GM18502 (cell line): Measurements from ENCODE around the gene UPK3B.
A peak's percentile ranks its signal among the peaks of the same experiment; 100 is the strongest.
"Not testable (repeated sequence)": the region's sequence is repeated elsewhere in the genome, so short reads cannot be mapped to it uniquely, and the experiment has no call there.

ENCODE experiments used
- ATAC-seq: cut with Tn5 transposase; IDR thresholded peaks from one replicate; pipeline ENCODE4 v1.9.1; 2021; ENCODE audit warnings: mild to moderate bottlenecking; ENCODE audit not compliant: unreplicated experiment, poor library complexity

UPK3B gene

GRCh38 chr7:76511911-76512885 lies 1.8 kb downstream of the UPK3B start:
- not testable (repeated sequence) for ATAC-seq

- ATAC-seq = no peak
Observed at GRCh38 chr7:76512941-76513816, 2.8 kb downstream of the UPK3B start.

DNA sequence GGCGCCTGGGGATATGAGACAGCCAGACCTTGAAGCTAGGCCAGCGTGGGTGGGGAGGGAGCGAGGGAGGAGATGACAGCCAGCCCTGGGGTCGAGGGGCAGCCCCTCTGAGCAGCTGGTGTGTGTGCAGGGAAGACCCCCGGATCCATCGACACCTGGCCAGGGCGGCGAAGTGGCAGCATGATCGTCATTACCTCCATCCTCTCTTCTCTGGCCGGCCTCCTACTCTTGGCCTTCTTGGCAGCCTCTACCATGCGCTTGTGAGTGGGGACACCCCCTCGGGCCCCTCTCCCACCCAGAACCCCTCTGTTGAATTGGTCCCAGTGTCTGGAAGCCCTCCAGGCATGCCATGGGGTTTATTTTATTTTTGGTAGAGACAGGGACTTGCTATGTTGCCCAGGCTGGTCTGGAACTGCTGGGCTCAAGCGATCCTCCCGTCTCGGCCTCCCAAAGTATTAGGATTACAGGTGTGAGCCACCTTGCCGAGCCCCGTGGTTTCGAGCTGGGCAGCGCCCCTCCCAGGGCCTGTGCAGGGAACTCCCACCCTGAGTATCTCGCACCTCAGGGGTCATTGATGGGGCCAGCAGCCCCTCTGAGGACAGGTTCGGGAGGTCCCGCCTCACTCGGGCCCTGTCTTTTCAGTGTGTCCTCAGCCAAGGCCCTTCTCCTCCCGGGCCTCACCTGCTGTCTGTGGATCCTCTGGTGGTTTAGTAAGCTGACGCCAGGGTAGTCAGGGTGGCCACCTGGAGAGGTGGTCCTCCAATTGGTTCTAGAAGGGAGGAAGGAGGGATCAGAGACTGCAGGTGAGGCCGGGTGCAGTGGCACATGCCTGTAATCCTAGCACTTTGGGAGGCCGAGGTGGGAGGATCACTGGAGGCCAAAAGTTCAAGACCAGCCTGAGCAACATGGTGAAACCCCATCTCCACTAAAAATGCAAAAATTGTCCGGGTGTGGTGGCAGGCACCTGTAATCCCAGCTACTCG lies 3.8 kb downstream of the UPK3B start:
- no peak for ATAC-seq

DNA sequence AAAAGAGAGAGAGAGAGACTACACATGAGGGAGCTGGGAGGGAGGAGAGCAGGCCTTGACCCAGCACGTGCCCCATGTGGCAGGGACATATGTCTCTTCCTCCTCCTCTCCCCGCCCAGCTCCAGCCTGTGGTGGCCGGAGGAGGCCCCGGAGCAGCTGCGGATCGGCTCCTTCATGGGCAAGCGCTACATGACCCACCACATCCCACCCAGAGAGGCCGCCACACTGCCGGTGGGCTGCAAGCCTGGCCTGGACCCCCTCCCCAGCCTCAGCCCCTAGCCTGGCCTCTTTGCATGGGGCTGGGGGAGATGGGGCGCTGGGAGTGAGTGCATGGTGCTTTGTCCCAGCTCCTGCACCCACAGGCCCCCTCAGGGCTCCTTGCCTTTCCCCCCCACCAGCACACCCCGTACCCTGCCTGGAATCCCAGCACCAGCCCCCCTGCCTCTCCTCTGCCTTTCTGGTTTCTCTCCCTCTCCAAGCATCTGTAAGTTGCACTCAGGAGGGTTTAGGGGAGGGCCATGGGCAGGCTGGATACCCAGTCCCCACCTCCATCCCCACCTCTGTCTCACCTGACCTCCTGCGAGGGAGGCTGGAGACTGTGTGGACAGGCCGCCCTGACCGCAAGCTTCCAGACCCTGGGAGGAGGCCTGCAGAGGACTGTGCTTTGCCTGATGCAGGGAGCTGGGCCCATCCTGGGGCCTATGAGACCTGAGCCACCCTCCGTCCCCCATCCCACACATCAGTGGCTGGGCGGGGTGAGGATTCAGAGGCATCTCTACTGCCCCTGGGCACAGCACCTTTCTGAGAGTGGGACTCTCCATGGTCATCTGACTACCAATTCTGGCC lies 4.8 kb downstream of the UPK3B start:
- no peak for ATAC-seq

GRCh38 chr7:76515999-76516443 lies 5.7 kb downstream of the UPK3B start:
- no peak for ATAC-seq

DNA sequence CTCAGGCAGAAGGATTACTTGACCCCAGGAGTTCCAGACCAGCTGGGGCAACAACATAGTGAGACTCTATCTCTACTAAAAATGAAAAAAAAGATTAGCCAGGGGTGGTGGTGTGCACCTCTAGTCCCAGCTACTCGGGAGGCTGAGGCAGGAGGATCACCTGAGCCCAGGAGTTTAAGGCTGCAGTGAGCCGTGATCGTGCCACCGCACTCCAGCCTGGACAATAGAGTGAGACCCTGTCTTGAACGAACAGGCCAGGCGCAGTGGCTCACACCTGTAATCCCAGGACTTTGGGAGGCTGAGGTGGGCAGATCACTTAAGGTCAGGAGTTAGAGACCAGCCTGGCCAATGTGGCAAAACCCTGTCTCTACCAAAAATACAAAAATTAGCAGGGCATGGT lies 6.6 kb downstream of the UPK3B start:
- ATAC-seq = not testable (repeated sequence)

DNA sequence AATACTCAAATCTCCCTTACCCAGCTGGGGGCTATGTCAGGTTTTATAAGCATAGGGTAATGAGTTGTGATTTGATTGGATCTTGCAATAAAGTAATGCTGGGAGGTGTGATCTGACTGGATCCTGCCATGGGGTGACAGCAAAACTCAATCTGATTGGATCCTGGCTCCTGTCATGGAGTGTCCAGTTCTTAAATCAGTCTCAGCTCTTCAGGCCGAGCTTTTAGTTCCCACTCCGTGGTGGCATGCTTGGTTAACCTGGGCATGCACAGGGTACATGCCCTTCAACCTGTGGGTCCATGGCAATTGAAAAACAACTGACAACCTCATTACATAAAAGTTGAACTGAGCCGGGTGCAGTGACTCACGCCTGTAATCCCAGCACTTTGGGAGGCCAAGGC lies 15.8 kb downstream of the UPK3B start:
- ATAC-seq = not testable (repeated sequence)

DNA sequence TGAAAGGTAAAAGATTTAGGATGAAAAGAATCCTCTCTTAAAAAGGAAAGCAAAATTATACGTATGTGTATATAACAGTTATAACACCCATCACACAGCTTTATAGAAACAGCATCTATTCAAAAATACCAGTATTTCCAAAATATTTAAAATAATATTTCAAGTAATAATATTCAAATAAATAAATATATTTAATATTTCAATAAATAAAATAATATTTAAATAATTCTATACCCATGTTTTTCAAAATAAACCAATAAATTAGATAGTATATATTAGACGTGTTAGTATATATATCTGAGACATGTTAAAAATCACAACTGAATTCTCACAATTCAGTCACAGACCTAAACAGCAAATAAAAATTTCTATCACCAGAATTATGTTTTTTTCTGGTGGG lies 21.3 kb downstream of the UPK3B start:
- ATAC-seq = not testable (repeated sequence)

GRCh38 chr7:76543197-76543596 lies 32.8 kb downstream of the UPK3B start, which contains the start of gene SPDYE16:
SPDYE16 (minus strand) TSS chr7:76543297; CDS start chr7:76541459, 1,838 bp downstream.
- not testable (repeated sequence) for ATAC-seq

DNA sequence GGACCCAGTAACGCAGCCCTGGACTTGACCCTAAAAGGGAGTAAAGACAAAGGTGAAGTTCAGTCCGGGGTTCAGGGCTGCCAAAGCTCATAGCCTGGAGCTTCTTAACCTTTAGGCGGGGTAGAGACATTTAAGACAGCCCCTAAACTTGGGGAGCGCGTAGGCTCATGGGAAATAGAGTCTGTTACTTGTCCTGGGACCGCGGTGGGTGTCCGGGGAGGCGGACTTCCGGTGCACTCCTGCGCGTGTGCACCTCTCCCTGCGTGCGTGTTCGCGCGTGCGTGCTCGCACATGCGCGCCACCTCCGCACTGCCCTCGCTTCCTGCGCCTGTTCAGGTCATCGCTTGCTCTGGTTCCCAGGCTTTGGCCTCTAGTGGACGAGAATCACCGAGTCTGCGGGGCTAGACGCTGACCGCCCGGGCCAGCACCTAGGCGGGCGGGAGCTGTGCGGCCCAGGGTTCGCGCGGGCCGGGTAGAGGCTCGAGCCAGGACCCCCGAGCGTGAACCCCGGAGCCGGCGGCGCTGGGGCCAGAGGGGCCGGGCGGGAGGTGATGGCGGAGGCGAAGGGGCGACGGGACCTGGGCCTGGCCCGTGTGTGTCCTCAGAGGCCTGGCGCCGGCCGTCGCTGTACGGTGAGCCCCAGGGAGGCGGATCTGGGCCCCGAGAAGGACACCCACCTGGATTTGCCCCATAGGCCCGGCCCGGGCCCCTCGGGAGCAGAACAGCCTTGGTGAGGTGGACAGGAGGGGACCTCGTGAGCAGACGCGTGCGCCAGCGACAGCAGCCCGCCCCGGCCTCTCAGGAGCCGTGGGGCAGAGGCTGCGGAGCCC lies 38.9 kb downstream of the UPK3B start:
- ATAC-seq = peak; percentile 100

DNA sequence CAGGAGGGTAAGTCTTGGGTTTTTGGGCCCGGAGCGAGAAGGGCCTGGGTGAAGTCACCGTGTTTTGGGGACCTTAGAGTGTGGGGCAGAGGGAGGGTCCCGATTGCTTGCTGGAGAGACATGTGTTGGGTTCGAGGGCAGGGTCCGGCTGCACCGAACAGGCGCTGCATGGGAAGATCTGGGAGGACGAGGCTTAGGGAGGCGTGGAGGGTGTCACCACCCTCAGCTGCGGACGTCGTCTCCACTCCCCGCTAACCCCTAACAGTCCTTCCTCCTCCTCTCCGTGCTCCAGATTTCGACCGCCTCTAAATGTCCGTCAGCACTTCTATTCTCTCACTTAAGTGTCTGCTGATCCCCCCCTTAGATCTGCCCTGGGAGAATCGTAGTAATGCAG lies 39.5 kb downstream of the UPK3B start:
- ATAC-seq = not testable (repeated sequence)

- ATAC-seq = not testable (repeated sequence)
Observed at GRCh38 chr7:76551992-76552391, 41.6 kb downstream of the UPK3B start.

DNA sequence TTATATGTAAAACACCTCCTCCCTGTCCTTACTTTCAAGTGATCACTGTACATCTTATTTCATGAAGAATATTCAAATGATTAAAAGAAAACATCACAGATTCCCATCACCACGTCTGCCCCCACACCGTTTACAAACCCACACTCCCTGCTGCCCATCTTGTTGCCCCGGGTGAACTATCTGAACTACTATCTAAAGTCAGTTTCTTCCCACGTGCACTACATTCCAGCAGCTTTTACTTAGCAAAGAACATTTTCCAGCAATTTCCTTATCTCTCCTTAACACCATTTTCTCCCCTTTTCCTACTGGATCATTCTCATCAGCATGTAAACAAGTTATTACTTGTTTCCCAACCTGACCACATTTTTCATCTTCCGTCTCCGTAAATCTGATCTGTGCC lies 49.3 kb downstream of the UPK3B start:
- not testable (repeated sequence) for ATAC-seq

DNA sequence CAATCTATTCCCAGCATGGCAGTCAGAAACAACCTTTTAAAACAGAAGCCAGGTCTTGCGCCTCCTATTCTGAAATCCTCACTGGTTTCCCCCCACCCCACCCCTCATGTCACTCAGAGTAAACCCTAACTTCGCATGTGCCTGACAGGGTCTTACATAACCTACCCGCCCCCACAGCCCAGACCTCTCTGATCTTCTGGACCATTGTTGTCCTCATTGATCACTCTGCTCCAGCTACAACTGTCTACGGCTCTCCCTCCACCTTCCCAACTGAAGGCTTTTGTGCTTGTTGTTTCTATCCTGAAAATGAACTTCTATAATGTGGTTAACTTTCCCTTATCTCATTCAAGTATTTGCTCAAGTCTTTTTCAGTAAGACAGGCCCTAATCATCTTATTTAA lies 49.8 kb downstream of the UPK3B start:
- not testable (repeated sequence) for ATAC-seq

DNA sequence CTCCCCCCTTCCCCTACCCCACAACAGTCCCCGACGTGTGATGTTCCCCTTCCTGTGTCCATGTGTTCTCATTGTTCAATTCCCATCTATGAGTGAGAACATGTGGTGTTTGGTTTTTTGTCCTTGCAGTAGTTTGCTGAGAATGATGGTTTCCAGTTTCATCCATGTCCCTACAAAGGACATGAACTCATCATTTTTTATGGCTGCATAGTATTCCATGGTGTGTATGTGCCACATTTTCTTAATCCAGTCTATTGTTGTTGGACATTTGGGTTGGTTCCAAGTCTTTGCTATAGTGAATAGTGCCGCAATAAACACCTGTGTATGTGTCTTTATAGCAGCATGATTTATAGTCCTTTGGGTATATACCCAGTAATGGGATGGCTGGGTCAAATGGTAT lies 51.0 kb downstream of the UPK3B start:
- not testable (repeated sequence) for ATAC-seq

- ATAC-seq = not testable (repeated sequence)
Observed at GRCh38 chr7:76565001-76565400, 54.6 kb downstream of the UPK3B start.
